ENCODE data around the gene SFI1.

The SFI1 gene

GRCh38 chr22:31651664-31652063, 155.3 kb downstream of the SFI1 start:
- no peak overlapping the region for H3K4me3 ChIP-seq (ENCODE audit: low read length)
- no peak for DNase-seq (ENCODE audit: low read depth)
- no peak for TF ChIP-seq CTCF (conservative IDR thresholded peaks at IDR 0.05; ENCODE audit: low read depth, low read length)

GRCh38 chr22:31652088-31652487, 155.8 kb downstream of the SFI1 start:
- no peak overlapping the region for H3K4me3 ChIP-seq (ENCODE audit: low read length)
- TF ChIP-seq CTCF (conservative IDR thresholded peaks at IDR 0.05; ENCODE audit: low read depth, low read length), result no peak
- no peak for DNase-seq (ENCODE audit: low read depth)

GRCh38 chr22:31652911-31653684, 156.8 kb downstream of the SFI1 start:
- no peak for DNase-seq (ENCODE audit: low read depth)

GRCh38 chr22:31653944-31654343, 157.6 kb downstream of the SFI1 start:
- no peak for TF ChIP-seq CTCF (conservative IDR thresholded peaks at IDR 0.05; ENCODE audit: low read depth, low read length)
- H3K4me3 ChIP-seq (ENCODE audit: low read length), result no peak overlapping the region
- no peak for DNase-seq (ENCODE audit: low read depth)

More at GRCh38 chr22:31652911-31653684, 156.8 kb downstream of the SFI1 start:
- no peak overlapping the region for H3K4me3 ChIP-seq (ENCODE audit: low read length)
- TF ChIP-seq CTCF (conservative IDR thresholded peaks at IDR 0.05; ENCODE audit: low read depth, low read length), result no peak

- TF ChIP-seq CTCF (conservative IDR thresholded peaks at IDR 0.05; ENCODE audit: low read depth, low read length), result no peak
- DNase-seq (ENCODE audit: low read depth), result no peak
- H3K4me3 ChIP-seq (ENCODE audit: low read length), result no peak overlapping the region
Observed at GRCh38 chr22:31654408-31654807, 158.1 kb downstream of the SFI1 start.

- DNase-seq (ENCODE audit: low read depth), result no peak
- no peak overlapping the region for H3K4me3 ChIP-seq (ENCODE audit: low read length)
- TF ChIP-seq CTCF (conservative IDR thresholded peaks at IDR 0.05; ENCODE audit: low read depth, low read length), result no peak
Observed at GRCh38 chr22:31659246-31659645, 162.9 kb downstream of the SFI1 start.

GRCh38 chr22:31660860-31661341, 164.6 kb downstream of the SFI1 start:
- H3K4me3 ChIP-seq (ENCODE audit: low read length), result peak overlapping the region; percentile 70
- DNase-seq (ENCODE audit: low read depth), result peak; percentile 52

All from retinal pigment epithelial cell (primary cell).